Vagina (tissue), 2 donors: Measurements from ENCODE around the gene SCNN1G. TPM values are rescaled to one million over a fixed set of nuclear protein-coding genes. Genes with fewer than 3 reads are reported as not detected.

Experiments
- DNase-seq, 2 donors: peaks; one replicate each; pipeline ENCODE4 v3.0.0-alpha.2; 2017; ENCODE audit errors: extremely low spot score in 2 of 2
- H3K27ac ChIP-seq: fragments of 200-600 bp; sonication (generic); one replicate; pipeline ENCODE4 v1.5.1; 2019
- H3K27me3 ChIP-seq: fragments of 200-600 bp; sonication (generic); one replicate; pipeline ENCODE4 v1.5.1; 2019
- H3K36me3 ChIP-seq, 2 donors: fragments of 200-600 bp; sonication (generic); one replicate each; pipeline ENCODE4 v1.5.1; 2017 to 2019
- H3K4me1 ChIP-seq: fragments of 200-600 bp; sonication (generic); one replicate; pipeline ENCODE4 v1.5.1; 2019
- H3K4me3 ChIP-seq, 2 donors: fragments of 200-600 bp; sonication (generic); 1 replicate in 1 of 2; 2 replicates in 1 of 2; pipeline ENCODE4 v1.5.1; 2016 to 2019
- H3K9me3 ChIP-seq: fragments of 200-600 bp; sonication (generic); one replicate; pipeline ENCODE4 v1.5.1; 2019
- CTCF ChIP-seq, 3 experiments: fragments of 450-650 bp in 2 of 3; fragments of 200-600 bp in 1 of 3; sonication (generic) in 1 of 3; IDR thresholded peaks; one replicate each; pipeline ENCODE4 v1.5.1; 2017 to 2019; ENCODE audit warnings: antibody characterized with exemption in 3 of 3, mild to moderate bottlenecking in 2 of 3, moderate library complexity in 2 of 3
- POLR2A ChIP-seq, 2 donors: fragments of 450-650 bp; IDR thresholded peaks; one replicate each; pipeline ENCODE4 v1.6.1; 2017; ENCODE audit warnings: antibody characterized with exemption in 2 of 2, mild to moderate bottlenecking in 2 of 2, moderate library complexity in 2 of 2
- POLR2AphosphoS5 ChIP-seq, 2 donors: sonication (generic); formaldehyde crosslinking; IDR thresholded peaks; one replicate each; pipeline ENCODE4 v1.9.0; 2017; ENCODE audit warnings: antibody characterized with exemption in 2 of 2, mild to moderate bottlenecking in 2 of 2, low read depth in 1 of 2; ENCODE audit not compliant: insufficient read depth in 1 of 2
- intact Hi-C: fragments of 100-400 bp; cut with DNase I; formaldehyde crosslinking; loops from one replicate; pipeline ENCODE4 v1.15.1; 2023
- total RNA-seq: library from RNA; depleted of rRNA; stranded (reverse); fragments of >200 nt; gene quantifications from one replicate; pipeline ENCODE4 v1.2.3, GENCODE V29; 2016

SCNN1G gene
- total RNA-seq, 1 donor from 2014 or later, result 26.5 TPM

- TF ChIP-seq POLR2A (IDR thresholded peaks at IDR 0.05), result no peak
- TF ChIP-seq CTCF (IDR thresholded peaks at IDR 0.05), result no peak
Measured at GRCh38 chr16:23215435-23215834, 32.9 kb downstream of the SCNN1G start.

GRCh38 chr16:23216658-23217246 lies 34.2 kb downstream of the SCNN1G start:
- no peak for DNase-seq
- no peaks in the 10 kb centered on the region for H3K9me3 ChIP-seq
- H3K4me1 ChIP-seq, result no peaks in the 10 kb centered on the region
- peaks cover 0 to 5% of the 10 kb centered on the region in 2 donors for H3K36me3 ChIP-seq
- H3K4me3 ChIP-seq, result no peak overlapping the region
- no peak for TF ChIP-seq CTCF (IDR thresholded peaks at IDR 0.05)
- no peak for TF ChIP-seq POLR2AphosphoS5 (IDR thresholded peaks at IDR 0.05; ENCODE audit: insufficient read depth in 1 of 2, low read depth in 1 of 2)
- TF ChIP-seq POLR2A (IDR thresholded peaks at IDR 0.05), result no peak
- no peaks in the 10 kb centered on the region for H3K27me3 ChIP-seq
- no peak overlapping the region for H3K27ac ChIP-seq
- intact Hi-C loops, result no loop called here

More at GRCh38 chr16:23215435-23215834, 32.9 kb downstream of the SCNN1G start:
- H3K36me3 ChIP-seq, result peaks cover 0 to 5% of the 10 kb centered on the region in 2 donors
- no peak overlapping the region for H3K27ac ChIP-seq
- H3K4me1 ChIP-seq, result no peaks in the 10 kb centered on the region
- no peaks in the 10 kb centered on the region for H3K27me3 ChIP-seq
- H3K4me3 ChIP-seq, result no peak overlapping the region
- no peak for DNase-seq
- H3K9me3 ChIP-seq, result no peaks in the 10 kb centered on the region
- intact Hi-C loops, result no loop called here

- TF ChIP-seq POLR2AphosphoS5 (IDR thresholded peaks at IDR 0.05; ENCODE audit: insufficient read depth in 1 of 2, low read depth in 1 of 2) (no peak), POLR2A (IDR thresholded peaks at IDR 0.05) (no peak), CTCF (IDR thresholded peaks at IDR 0.05) (no peak)
Measured at GRCh38 chr16:23217646-23218045, 35.1 kb downstream of the SCNN1G start.

GRCh38 chr16:23222929-23223328 lies 40.4 kb downstream of the SCNN1G start:
- TF ChIP-seq POLR2AphosphoS5 (IDR thresholded peaks at IDR 0.05; ENCODE audit: insufficient read depth in 1 of 2, low read depth in 1 of 2) (no peak), POLR2A (IDR thresholded peaks at IDR 0.05) (no peak), CTCF (IDR thresholded peaks at IDR 0.05) (no peak)
- Histone ChIP-seq H3K36me3 (no peaks in the 10 kb centered on the region), H3K27ac (no peak overlapping the region), H3K27me3 (no peaks in the 10 kb centered on the region), H3K4me3 (no peak overlapping the region), H3K4me1 (no peaks in the 10 kb centered on the region), H3K9me3 (no peaks in the 10 kb centered on the region)
- DNase-seq, result no peak
- intact Hi-C loops, result no loop called here

More at GRCh38 chr16:23217646-23218045, 35.1 kb downstream of the SCNN1G start:
- Histone ChIP-seq H3K27me3 (no peaks in the 10 kb centered on the region), H3K9me3 (no peaks in the 10 kb centered on the region), H3K4me3 (no peak overlapping the region), H3K36me3 (peaks cover 0 to 5% of the 10 kb centered on the region in 2 donors), H3K27ac (no peak overlapping the region), H3K4me1 (no peaks in the 10 kb centered on the region)
- intact Hi-C loops, result no loop called here
- no peak for DNase-seq

- no peak for DNase-seq
- Histone ChIP-seq H3K9me3 (no peaks in the 10 kb centered on the region), H3K4me1 (no peaks in the 10 kb centered on the region), H3K4me3 (no peak overlapping the region), H3K36me3 (no peaks in the 10 kb centered on the region), H3K27ac (no peak overlapping the region), H3K27me3 (no peaks in the 10 kb centered on the region)
- TF ChIP-seq POLR2A (IDR thresholded peaks at IDR 0.05) (no peak), POLR2AphosphoS5 (IDR thresholded peaks at IDR 0.05; ENCODE audit: insufficient read depth in 1 of 2, low read depth in 1 of 2) (no peak), CTCF (IDR thresholded peaks at IDR 0.05) (no peak)
- intact Hi-C loops, result no loop called here
Measured at GRCh38 chr16:23223368-23223767, 40.8 kb downstream of the SCNN1G start.
